NCI-H2107 treated with DMSO at 0.1 percent for 48 hours (cell line): ENCODE measurements around the gene FIBCD1.

Experiments used
- DNase-seq: peaks from one replicate; lab custom pipeline; 2025; ENCODE audit not compliant: unreplicated experiment; lab: John Stamatoyannopoulos, UW

FIBCD1 gene

GRCh38 chr9:130938652-130939404, at the start of gene FIBCD1:
FIBCD1 (minus strand) TSS chr9:130939247; CDS start chr9:130938607, 640 bp downstream.
- DNase-seq = no peak

- no peak for DNase-seq
Measured at GRCh38 chr9:130988400-130988747, 49.3 kb upstream of the FIBCD1 start.

GRCh38 chr9:130987738-130988399, 48.8 kb upstream of the FIBCD1 start:
- no peak for DNase-seq

GRCh38 chr9:130987054-130987453, 48.0 kb upstream of the FIBCD1 start:
- DNase-seq = no peak

- DNase-seq = peak; percentile 31
Measured at GRCh38 chr9:130986356-130986965, 47.4 kb upstream of the FIBCD1 start.

- no peak for DNase-seq
Measured at GRCh38 chr9:130985606-130986162, 46.6 kb upstream of the FIBCD1 start.

GRCh38 chr9:130985029-130985428, 46.0 kb upstream of the FIBCD1 start:
- no peak for DNase-seq

- peak; percentile 48 for DNase-seq
Measured at GRCh38 chr9:130984521-130984920, 45.5 kb upstream of the FIBCD1 start.

GRCh38 chr9:130983970-130984369, 44.9 kb upstream of the FIBCD1 start:
- no peak for DNase-seq

- no peak for DNase-seq
Measured at GRCh38 chr9:130983359-130983670, 44.3 kb upstream of the FIBCD1 start.

- DNase-seq = no peak
Measured at GRCh38 chr9:130982636-130983358, 43.8 kb upstream of the FIBCD1 start.

- peak; percentile 37 for DNase-seq
Measured at GRCh38 chr9:130981756-130982137, 42.7 kb upstream of the FIBCD1 start.

GRCh38 chr9:130981002-130981755, 42.1 kb upstream of the FIBCD1 start:
- DNase-seq = no peak

- DNase-seq = no peak
Measured at GRCh38 chr9:130980526-130980925, 41.5 kb upstream of the FIBCD1 start.

- DNase-seq = no peak
Measured at GRCh38 chr9:130979591-130980385, 40.7 kb upstream of the FIBCD1 start.

- no peak for DNase-seq
Measured at GRCh38 chr9:130977811-130978221, 38.8 kb upstream of the FIBCD1 start.

GRCh38 chr9:130975932-130976841, 37.1 kb upstream of the FIBCD1 start:
- DNase-seq = no peak

- DNase-seq = no peak
Measured at GRCh38 chr9:130975156-130975555, 36.1 kb upstream of the FIBCD1 start.

GRCh38 chr9:130974697-130975096, 35.6 kb upstream of the FIBCD1 start:
- DNase-seq = no peak
